GM18861 (cell line): ENCODE results near the gene NTF4.
"Not testable (repeated sequence)": the region's sequence is repeated elsewhere in the genome, so short reads cannot be mapped to it uniquely, and the experiment has no call there.

Source experiments
- ATAC-seq: cut with Tn5 transposase; IDR thresholded peaks from one replicate; pipeline ENCODE4 v1.9.1; 2021; ENCODE audit not compliant: unreplicated experiment

NTF4 gene

GRCh38 chr19:49057636-49058234, 6.9 kb downstream of the NTF4 start, which contains the start of gene CGB7:
Gene CGB7, minus strand, starts transcription at chr19:49057749. Its CDS starts 2,374 bp downstream, at chr19:49055375.
- no peak for ATAC-seq

GRCh38 chr19:49056902-49057596, 7.6 kb downstream of the NTF4 start:
- not testable (repeated sequence) for ATAC-seq

GRCh38 chr19:49056101-49056901, 8.3 kb downstream of the NTF4 start:
- no peak for ATAC-seq

GRCh38 chr19:49050376-49051033, 14.1 kb downstream of the NTF4 start:
- not testable (repeated sequence) for ATAC-seq

GRCh38 chr19:49049834-49050233, 14.8 kb downstream of the NTF4 start:
- ATAC-seq = not testable (repeated sequence)

- not testable (repeated sequence) for ATAC-seq
Measured at GRCh38 chr19:49049011-49049410, 15.6 kb downstream of the NTF4 start, which contains the start of gene CGB8. Gene CGB8, minus strand, starts transcription at chr19:49049111. Its CDS starts 372 bp downstream, at chr19:49048739.

- not testable (repeated sequence) for ATAC-seq
Measured at GRCh38 chr19:49043548-49043947, 21.1 kb downstream of the NTF4 start, which contains the start of gene CGB5. Gene CGB5, plus strand, starts transcription at chr19:49043848. Its CDS starts 362 bp downstream, at chr19:49044210.

- not testable (repeated sequence) for ATAC-seq
Measured at GRCh38 chr19:49042666-49043065, 22.0 kb downstream of the NTF4 start.

GRCh38 chr19:49042177-49042576, 22.4 kb downstream of the NTF4 start:
- ATAC-seq = no peak

- not testable (repeated sequence) for ATAC-seq
Measured at GRCh38 chr19:49039736-49040135, 24.9 kb downstream of the NTF4 start.

GRCh38 chr19:49038557-49039276, 25.9 kb downstream of the NTF4 start:
- ATAC-seq = not testable (repeated sequence)

- ATAC-seq = not testable (repeated sequence)
Measured at GRCh38 chr19:49038111-49038510, 26.5 kb downstream of the NTF4 start.

GRCh38 chr19:49036815-49037214, 27.8 kb downstream of the NTF4 start, which contains the start of gene CGB1:
Gene CGB1, minus strand, starts transcription at chr19:49036895. Its CDS starts 184 bp downstream, at chr19:49036711.
- ATAC-seq = not testable (repeated sequence)

- not testable (repeated sequence) for ATAC-seq
Measured at GRCh38 chr19:49031642-49032301, 32.8 kb downstream of the NTF4 start, which contains the start of gene CGB2. Gene CGB2, plus strand, starts transcription at chr19:49031890. Its CDS starts 206 bp downstream, at chr19:49032096.

- not testable (repeated sequence) for ATAC-seq
Measured at GRCh38 chr19:49030323-49030722, 34.3 kb downstream of the NTF4 start.

GRCh38 chr19:49029749-49030148, 34.9 kb downstream of the NTF4 start:
- ATAC-seq = not testable (repeated sequence)

- ATAC-seq = not testable (repeated sequence)
Measured at GRCh38 chr19:49028686-49029085, 35.9 kb downstream of the NTF4 start.

GRCh38 chr19:49025599-49025998, 39.0 kb downstream of the NTF4 start:
- not testable (repeated sequence) for ATAC-seq

- not testable (repeated sequence) for ATAC-seq
Measured at GRCh38 chr19:49025088-49025487, 39.5 kb downstream of the NTF4 start.
